GM23248 (cell line): Measurements from ENCODE around the gene TREM1. TPM values are rescaled to one million over a fixed set of nuclear protein-coding genes. Genes with fewer than 3 reads are reported as not detected.

Experiments
- DNase-seq: peaks from one replicate; pipeline ENCODE4 v3.0.0-alpha.2; 2015
- H2AFZ ChIP-seq: fragments of 200-600 bp; sonication (generic); 2 replicates; pipeline ENCODE4 v1.6.1; 2016; ENCODE audit warnings: antibody characterized with exemption
- H3F3A ChIP-seq: fragments of 200-600 bp; sonication (generic); 2 replicates; pipeline ENCODE4 v1.6.1; 2016; ENCODE audit warnings: mild to moderate bottlenecking, antibody characterized with exemption, mixed run types; ENCODE audit not compliant: insufficient read depth
- H3K27ac ChIP-seq: fragments of 200-600 bp; sonication (generic); 2 replicates; pipeline ENCODE4 v1.5.1; 2016; ENCODE audit warnings: mild to moderate bottlenecking
- H3K27me3 ChIP-seq: fragments of 200-600 bp; sonication (generic); replicated peaks from 2 replicates; pipeline ENCODE4 v1.6.1; 2016; ENCODE audit warnings: mild to moderate bottlenecking; ENCODE audit not compliant: insufficient read depth
- H3K36me3 ChIP-seq: fragments of 200-600 bp; sonication (generic); 2 replicates; pipeline ENCODE4 v1.6.1; 2016; ENCODE audit warnings: low read depth, mild to moderate bottlenecking
- H3K4me1 ChIP-seq: fragments of 200-600 bp; sonication (generic); 2 replicates; pipeline ENCODE4 v1.6.1; 2016; ENCODE audit warnings: mild to moderate bottlenecking; ENCODE audit not compliant: insufficient read depth
- H3K4me2 ChIP-seq: fragments of 200-600 bp; sonication (generic); one replicate; pipeline ENCODE4 v1.6.1; 2016; ENCODE audit warnings: mild to moderate bottlenecking; ENCODE audit not compliant: unreplicated experiment
- H3K4me3 ChIP-seq: fragments of 200-600 bp; sonication (generic); 2 replicates; pipeline ENCODE4 v1.5.1; 2016; ENCODE audit warnings: mild to moderate bottlenecking
- H3K79me2 ChIP-seq: fragments of 200-600 bp; sonication (generic); 2 replicates; pipeline ENCODE4 v1.6.1; 2016; ENCODE audit warnings: mild to moderate bottlenecking; ENCODE audit not compliant: insufficient read depth
- H3K9ac ChIP-seq: fragments of 200-600 bp; sonication (generic); 2 replicates; pipeline ENCODE4 v1.6.1; 2016; ENCODE audit warnings: mild to moderate bottlenecking
- H3K9me2 ChIP-seq: fragments of 200-600 bp; sonication (generic); 2 replicates; pipeline ENCODE4 v1.6.1; 2016; ENCODE audit warnings: mixed run types, mild to moderate bottlenecking, moderate library complexity; ENCODE audit not compliant: insufficient read depth
- H3K9me3 ChIP-seq: fragments of 200-600 bp; sonication (generic); one replicate; pipeline ENCODE4 v1.6.1; 2017; ENCODE audit warnings: low read depth
- H4K20me1 ChIP-seq: fragments of 200-600 bp; sonication (generic); 2 replicates; pipeline ENCODE4 v1.6.0; 2016; ENCODE audit not compliant: insufficient read depth
- EZH2 ChIP-seq: fragments of 200-600 bp; sonication (generic); IDR thresholded peaks from 2 replicates; pipeline ENCODE4 v1.6.1; 2018; ENCODE audit warnings: antibody characterized with exemption, mild to moderate bottlenecking; ENCODE audit not compliant: insufficient read depth, poor library complexity, severe bottlenecking
- EZH2phosphoT487 ChIP-seq: fragments of 200-600 bp; sonication (generic); IDR thresholded peaks from 2 replicates; pipeline ENCODE4 v1.6.1; 2018; ENCODE audit warnings: antibody characterized with exemption, moderate library complexity, mild to moderate bottlenecking, low read depth; ENCODE audit not compliant: insufficient read depth
- WGBS, 2 experiments: methylation state at CpG; one replicate each; pipeline ENCODE4 v1.1.6; 2015 to 2017; ENCODE audit warnings: low lambda C conversion rate in 2 of 2, low coverage in 1 of 2; ENCODE audit errors: missing lambda C conversion rate in 2 of 2; 5-methylcytosine and 5-hydroxymethylcytosine counted together
- in situ Hi-C: fragments of 300-500 bp; cut with MboI; formaldehyde crosslinking; loops from 2 replicates; pipeline ENCODE4 v1.15.0; 2020
- polyA plus RNA-seq: library from polyadenylated mRNA; unstranded; fragments of >200 nt; fragmentation: Nextera tagmentation; extraction: Ambion mirVana; gene quantifications from 2 replicates; pipeline ENCODE4 v1.2.1, GENCODE V29; 2016
- total RNA-seq: library from RNA; depleted of rRNA; stranded (reverse); fragments of >200 nt; shearing (Covaris generic); gene quantifications from 2 replicates; pipeline ENCODE4 v1.2.3, GENCODE V29; 2014

TREM1 gene
- total and polyA plus RNA-seq, 2 experiments from 2014 or later = not detected

- Histone ChIP-seq H3K27ac (no peak overlapping the region), H3K4me1 (no peaks in the 10 kb centered on the region), H3K4me2 (no peak overlapping the region), H2AFZ (no peak overlapping the region), H3K79me2 (no peaks in the 10 kb centered on the region), H3K4me3 (no peak overlapping the region), H3K9ac (no peak overlapping the region), H3K27me3 (no peaks in the 10 kb centered on the region), H3K9me2 (no peaks in the 10 kb centered on the region), H3K36me3 (no peaks in the 10 kb centered on the region), H3K9me3 (peaks cover 5% of the 10 kb centered on the region), H4K20me1 (no peaks in the 10 kb centered on the region), H3F3A (no peaks in the 10 kb centered on the region)
- 62 to 68% methylated on average over 1 of the region's 1 CpG for WGBS, 2 experiments
- in situ Hi-C loops = no loop called here
- TF ChIP-seq EZH2phosphoT487 (no peak), EZH2 (no peak)
- no peak for DNase-seq
Observed at GRCh38 chr6:41263267-41263666, 23.2 kb downstream of the TREM1 start.

- Histone ChIP-seq H3K79me2 (no peaks in the 10 kb centered on the region), H3K4me3 (no peak overlapping the region), H4K20me1 (no peaks in the 10 kb centered on the region), H3K27ac (no peak overlapping the region), H3K9ac (no peak overlapping the region), H3K4me2 (no peak overlapping the region), H3K36me3 (no peaks in the 10 kb centered on the region), H3K27me3 (no peaks in the 10 kb centered on the region), H2AFZ (no peak overlapping the region), H3F3A (no peaks in the 10 kb centered on the region), H3K9me3 (peaks cover 5% of the 10 kb centered on the region), H3K9me2 (no peaks in the 10 kb centered on the region), H3K4me1 (no peaks in the 10 kb centered on the region)
- 27 to 32% methylated on average over 2 of the region's 2 CpGs for WGBS, 2 experiments
- no peak for TF ChIP-seq EZH2
- no peak for TF ChIP-seq EZH2phosphoT487
- no peak for DNase-seq
- in situ Hi-C loops = no loop called here
Observed at GRCh38 chr6:41262401-41262800, 24.1 kb downstream of the TREM1 start.

GRCh38 chr6:41258196-41258493 is 28.3 kb downstream of the TREM1 start:
- Histone ChIP-seq H2AFZ (no peak overlapping the region), H3K4me3 (no peak overlapping the region), H3K9me3 (peaks cover 5% of the 10 kb centered on the region), H3K27me3 (no peaks in the 10 kb centered on the region), H3K9ac (no peak overlapping the region), H3K27ac (no peak overlapping the region), H4K20me1 (no peaks in the 10 kb centered on the region), H3K36me3 (no peaks in the 10 kb centered on the region), H3K79me2 (no peaks in the 10 kb centered on the region), H3K9me2 (no peaks in the 10 kb centered on the region), H3F3A (no peaks in the 10 kb centered on the region), H3K4me2 (no peak overlapping the region), H3K4me1 (no peaks in the 10 kb centered on the region)
- no peak for TF ChIP-seq EZH2phosphoT487
- no peak for TF ChIP-seq EZH2
- in situ Hi-C loops = no loop called here
- WGBS, 2 experiments = 20 to 23% methylated on average over 1 of the region's 1 CpG
- no peak for DNase-seq

- Histone ChIP-seq H3K9ac (no peak overlapping the region), H3K27me3 (no peaks in the 10 kb centered on the region), H3K36me3 (no peaks in the 10 kb centered on the region), H3K4me3 (no peak overlapping the region), H4K20me1 (no peaks in the 10 kb centered on the region), H3F3A (no peaks in the 10 kb centered on the region), H3K27ac (no peak overlapping the region), H2AFZ (no peak overlapping the region), H3K4me2 (no peak overlapping the region), H3K9me3 (peaks cover 3% of the 10 kb centered on the region), H3K4me1 (no peaks in the 10 kb centered on the region), H3K9me2 (no peaks in the 10 kb centered on the region), H3K79me2 (no peaks in the 10 kb centered on the region)
- no peak for DNase-seq
- 0 to 5% methylated on average over 2 of the region's 2 CpGs for WGBS, 2 experiments
- in situ Hi-C loops = no loop called here
- TF ChIP-seq EZH2phosphoT487 (no peak), EZH2 (no peak)
Observed at GRCh38 chr6:41257369-41258195, 28.9 kb downstream of the TREM1 start.
